GM18526 (cell line): Measurements from ENCODE around the gene PIKFYVE.

Experiments
- POLR2A ChIP-seq: IDR thresholded peaks from 3 replicates; pipeline ENCODE4 v1.6.1; 2011; ENCODE audit not compliant: insufficient read length; ENCODE audit errors: extremely low read depth

PIKFYVE gene

DNA sequence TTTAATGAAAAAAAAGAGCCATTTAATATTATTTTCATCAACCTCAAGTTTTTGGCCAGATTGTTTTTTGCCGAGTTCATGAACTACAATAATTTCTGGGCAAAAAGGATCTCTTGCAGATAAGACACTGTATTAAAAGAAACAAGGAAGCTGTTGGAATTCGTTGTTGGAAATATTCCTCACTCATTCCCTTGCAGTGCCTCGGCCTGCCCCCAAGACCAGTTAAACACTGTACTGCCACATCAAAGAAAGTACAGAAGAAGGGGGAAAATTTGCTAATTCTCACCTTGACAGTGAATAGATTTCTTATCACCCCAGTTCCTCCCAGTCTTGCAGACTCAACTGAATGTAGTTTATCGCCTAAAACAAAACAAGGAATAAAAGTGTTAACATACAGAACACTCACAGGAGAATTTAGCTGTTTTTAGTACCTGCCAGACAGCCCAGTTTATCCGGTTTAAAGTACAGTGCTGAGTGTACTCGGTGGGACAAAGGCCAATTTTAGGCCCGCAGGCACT is 12.4 kb upstream of the PIKFYVE start:
- TF ChIP-seq POLR2A, result no peak

DNA sequence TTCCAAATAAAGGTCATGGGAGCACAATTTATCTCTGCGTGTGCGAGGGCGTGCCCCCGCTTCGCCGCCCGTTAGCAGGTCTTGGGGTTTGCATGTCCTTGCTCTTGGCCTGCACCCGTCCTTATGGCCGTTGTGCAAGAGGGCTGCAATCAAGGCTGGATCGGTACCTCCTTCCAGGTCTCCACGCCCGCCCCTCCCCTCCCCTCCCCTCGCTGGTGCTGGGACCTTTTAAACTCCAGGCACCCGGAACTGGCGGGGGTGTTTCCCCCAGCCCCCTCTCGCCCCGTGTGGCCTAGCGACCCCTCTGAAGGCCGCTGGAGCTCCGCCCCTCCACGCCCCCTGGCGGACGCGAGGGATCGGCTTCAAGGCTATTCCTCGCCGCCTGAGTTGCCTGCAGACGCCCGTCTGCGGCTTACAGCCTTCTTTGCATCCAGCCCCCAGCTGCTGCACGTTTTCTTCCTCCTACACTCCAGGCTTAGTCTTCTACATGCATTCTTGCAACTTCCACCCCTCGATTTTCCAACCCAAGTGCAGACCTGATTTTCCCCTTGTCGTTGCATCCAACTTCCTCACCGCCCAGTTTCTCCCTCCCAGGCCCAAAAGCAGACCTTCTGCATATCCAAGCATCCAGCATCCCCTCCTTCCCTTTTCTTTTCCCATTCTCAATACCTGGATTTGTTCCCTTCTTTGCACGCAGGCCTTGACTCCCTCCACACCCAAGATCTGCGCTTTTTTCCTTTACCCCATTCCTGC is 11.8 kb upstream of the PIKFYVE start:
- no peak for TF ChIP-seq POLR2A

DNA sequence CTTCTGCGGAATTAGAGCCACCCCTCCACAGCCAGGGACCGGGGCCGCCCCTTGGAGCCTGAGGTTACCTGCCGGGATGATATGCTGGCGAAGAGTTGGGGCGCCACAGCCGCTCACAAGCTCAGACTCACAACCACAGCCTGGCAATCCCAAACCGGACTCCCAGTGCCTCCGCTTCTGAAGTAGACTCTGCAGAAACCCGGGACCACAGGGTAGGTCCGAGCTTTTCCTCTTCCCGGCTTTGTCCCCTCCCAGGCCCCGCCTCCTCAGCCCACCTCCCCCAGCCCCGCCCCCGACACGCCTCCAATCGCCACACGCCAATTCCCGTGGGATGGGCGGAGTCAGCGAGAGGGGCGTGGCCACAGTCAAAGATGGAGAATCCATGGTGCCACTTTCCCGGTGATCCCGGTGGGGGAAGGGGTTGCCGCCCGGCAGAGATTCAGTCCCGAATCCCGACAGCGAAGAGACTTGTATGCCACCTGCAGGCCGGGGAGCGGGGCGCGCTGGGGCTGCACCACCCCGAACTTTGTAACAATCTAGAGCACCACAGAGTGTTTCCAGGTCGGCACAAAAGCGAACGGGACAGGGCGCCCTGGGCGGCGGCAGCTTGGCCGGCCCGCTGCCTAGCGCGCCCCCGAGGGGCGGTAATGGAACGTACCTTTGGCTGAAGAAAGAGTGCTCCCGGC is 11.0 kb upstream of the PIKFYVE start, which contains the start of gene IDH1:
IDH1 (minus strand) TSS at position 201 of the 686 bp plus-strand sequence. CDS start 3,520 bp downstream, outside the sequence.
- peak; percentile 55 for TF ChIP-seq POLR2A

DNA sequence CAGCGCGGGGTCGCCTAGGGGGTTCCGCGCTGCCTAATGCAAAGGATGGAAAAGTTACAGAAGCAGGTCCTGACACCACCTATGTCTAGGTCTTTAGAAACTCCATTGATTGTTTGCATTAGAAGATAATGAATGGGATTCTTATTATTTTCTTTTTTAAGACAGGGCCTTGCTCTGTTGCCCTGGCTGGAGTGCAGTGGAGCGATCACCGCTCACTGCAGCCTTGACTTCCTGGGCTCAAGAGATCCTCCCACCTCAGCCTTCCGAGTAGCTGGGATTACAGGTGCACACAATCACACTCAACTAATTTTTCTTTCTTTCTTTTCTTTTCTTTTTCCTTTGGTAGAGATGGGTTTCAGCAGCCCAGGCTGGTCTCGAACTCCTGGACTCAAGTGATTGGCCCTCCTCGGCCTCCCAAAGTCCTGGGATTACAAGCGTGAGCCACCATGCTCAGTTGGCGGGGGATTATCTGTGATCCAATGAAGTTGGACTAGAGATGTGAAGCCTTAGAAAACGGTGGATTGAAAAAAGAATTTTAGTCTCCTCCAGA is 10.4 kb upstream of the PIKFYVE start:
- TF ChIP-seq POLR2A, result no peak

DNA sequence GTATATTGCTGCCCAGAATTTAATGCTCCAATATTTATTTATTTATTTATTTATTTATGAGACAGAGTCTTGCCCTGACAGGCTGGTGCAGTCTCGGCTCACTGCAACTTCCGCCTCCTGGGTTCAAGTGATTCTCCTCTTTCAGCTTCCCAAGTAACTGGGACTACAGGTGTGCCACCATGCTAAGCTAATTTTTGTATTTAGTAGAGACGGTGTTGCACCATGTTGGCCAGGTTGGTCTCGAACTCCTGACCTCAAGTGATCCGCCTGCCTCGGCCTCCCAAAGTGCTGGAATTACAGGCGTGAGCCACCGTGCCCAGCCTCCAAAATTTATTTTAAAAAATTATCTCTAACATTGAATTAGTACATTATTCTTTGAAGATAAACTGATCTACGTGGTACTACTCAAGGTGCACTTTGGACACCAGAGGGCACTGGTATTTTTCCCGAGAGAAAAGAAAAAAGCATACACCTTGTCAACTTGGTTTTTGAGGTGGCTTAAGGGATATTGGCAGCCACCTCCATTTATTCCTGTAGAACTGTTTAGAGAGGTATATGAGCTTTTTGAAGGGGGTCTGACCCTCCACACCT is 9.8 kb upstream of the PIKFYVE start:
- no peak for TF ChIP-seq POLR2A

DNA sequence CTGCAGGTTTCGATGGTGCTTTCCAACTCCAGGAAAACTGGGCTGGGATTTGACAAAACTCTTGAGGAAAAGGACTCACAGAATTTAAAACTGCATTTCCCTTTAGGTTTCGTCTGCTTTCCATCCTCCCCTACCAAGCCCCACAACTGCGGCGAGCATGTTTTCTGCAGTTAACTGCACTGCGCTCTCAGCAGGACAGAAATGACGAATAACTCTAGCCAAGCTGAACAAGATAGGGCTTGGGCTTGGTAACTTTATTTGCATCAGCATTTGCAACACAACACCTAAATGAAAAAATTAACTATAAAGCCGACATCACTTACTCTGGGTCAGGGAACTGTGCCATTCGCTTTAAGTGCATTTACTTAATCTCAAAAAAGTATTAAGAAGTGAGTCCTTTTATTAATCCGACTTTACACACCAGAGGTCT is 669 bp upstream of the PIKFYVE start:
- peak; percentile 27 for TF ChIP-seq POLR2A

DNA sequence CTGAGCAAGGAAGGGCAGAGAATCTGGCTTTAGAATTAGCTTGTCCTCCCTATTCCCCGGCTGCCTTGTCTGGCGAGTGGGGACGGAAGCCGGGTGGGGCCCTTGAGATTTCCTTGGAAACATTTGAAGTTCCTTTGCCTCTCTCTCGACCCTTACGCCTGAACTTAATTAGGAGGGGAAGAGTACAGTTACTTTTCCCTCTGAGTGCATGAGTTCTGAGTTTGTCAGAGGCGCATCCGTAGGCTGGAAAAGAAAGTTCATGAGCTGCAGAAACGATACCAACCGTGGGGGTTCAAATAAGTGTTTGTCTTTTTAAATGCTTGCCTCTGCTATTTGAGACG is 468 bp downstream of the PIKFYVE start:
- TF ChIP-seq POLR2A, result no peak

DNA sequence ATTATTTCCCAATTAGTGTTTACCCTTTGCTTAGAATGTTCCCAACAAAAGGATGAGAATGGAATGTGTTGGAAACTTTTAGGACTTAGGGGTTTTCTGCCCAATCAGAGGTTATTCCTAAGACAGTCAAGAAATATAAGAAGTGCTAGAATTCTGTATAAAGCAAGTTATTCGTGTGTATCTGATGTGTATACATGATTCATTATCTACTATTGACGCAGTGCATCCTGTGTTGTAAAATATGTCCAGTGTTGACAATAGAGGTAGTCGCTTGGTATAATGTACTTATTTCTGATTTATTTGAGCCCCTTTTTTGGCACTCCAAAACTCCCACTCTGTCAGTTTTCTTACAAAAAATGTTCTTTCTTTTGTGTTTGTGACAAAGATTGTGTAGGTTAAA is 881 bp downstream of the PIKFYVE start:
- TF ChIP-seq POLR2A, result no peak

DNA sequence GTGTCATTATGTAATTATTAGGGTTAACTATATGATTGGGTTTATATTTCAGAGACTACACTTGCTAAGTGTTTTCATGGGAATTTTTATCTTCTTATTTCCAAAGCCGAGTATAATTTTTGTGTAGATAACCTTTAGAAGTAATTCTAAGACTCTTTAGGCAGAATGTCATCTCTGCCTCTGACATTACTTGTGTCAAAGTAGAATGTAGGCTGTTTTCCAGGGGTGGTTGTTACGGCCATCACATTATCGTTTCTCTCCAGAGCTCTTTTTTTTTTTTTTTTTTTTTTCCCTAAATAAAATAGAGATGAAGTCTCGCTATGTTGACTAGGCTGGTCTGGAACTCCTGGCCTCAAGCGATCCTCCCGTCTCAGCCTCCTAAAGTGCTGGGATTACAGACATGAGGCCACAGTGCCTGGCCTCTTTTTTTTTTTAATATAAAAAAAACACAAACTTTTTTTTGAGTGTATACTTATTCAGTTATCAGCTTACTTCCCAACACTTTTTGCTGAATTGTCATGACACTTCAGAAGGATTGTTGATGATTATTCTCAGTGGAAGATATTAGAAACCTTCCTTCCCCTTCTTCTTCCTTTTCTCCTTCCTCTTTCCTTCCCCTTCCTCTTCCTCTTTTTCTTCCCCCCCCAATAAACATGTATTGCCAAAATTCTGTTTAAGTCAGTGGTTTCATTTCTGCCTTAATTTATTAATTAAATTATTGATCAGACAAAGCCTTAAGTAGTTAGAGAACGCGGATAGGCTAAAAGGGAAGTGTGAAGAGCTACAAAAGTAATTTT is 2.3 kb downstream of the PIKFYVE start:
- no peak for TF ChIP-seq POLR2A

DNA sequence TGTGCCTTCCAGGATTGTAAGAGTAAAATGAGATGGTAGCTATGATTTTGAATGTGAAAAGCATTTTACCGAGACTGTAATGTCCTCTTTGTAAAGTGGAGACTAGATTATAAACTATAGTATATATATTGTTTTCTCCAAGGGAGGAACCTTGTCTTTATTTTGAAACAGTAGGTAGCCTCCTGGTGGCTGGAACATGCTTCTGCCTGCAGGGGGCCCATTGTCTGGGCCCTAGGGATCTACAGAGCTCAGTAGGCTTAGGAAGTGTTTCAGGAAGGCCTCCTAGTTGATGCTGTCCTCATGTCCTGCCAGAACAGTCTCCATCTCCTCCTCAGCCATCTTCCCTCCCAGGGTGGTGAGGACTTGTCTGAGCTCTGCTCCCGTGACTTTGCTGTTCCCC is 3.0 kb downstream of the PIKFYVE start:
- no peak for TF ChIP-seq POLR2A

DNA sequence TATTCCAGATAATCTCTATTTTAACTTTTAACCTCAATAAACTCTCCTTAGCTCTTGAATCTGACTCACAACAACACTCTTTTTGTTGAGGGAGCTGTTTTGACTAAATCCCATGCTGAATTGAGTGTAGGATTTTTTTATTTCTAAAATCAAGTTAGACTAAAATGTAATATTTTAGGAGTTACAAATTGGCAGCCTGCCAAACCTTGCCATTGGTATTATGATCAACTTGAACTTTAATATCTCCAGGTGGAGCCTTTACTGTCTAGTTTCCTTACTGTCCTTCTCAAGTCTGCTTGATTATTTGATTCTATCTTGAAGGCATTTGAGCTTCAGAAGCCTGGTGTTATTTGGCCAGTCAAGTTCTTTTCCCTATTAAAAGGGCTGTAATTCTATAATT is 8.7 kb downstream of the PIKFYVE start:
- TF ChIP-seq POLR2A, result no peak

DNA sequence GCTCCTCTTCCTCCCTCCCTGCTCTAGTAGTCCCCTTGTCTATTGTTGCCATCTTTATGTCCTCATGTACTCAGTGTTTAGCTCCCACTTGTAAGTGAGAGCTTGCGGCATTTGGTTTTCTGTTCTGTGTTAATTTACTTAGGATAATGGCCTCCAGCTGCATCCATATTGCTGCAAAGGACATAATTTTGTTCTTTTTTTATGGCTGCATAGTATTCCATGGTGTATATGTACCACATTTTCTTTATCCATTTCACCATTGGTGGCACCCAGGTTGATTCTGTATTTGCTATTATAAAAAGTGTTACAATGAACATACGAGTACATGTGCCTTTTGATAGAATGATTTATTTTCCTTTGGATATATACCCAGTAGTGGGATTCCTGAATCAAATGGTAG is 12.5 kb downstream of the PIKFYVE start:
- TF ChIP-seq POLR2A, result no peak

DNA sequence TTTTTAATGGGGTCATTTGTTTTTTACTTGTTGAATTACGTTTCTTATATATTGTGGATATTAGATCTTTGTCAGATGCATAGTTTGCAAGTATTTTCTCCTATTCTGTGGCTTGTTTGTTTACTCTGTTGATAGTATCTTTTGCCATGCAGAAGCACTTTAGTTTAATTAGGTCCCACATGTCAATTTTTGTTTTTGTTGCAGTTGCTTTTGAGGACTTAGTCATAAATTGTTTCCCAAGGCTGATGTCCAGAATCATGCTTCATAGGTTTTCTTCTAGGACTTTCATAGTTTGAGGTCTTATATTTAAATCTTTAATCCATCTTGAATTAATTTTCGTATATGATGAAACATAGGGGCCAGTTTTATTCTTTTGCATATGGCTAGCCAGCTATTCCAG is 13.2 kb downstream of the PIKFYVE start:
- TF ChIP-seq POLR2A, result no peak

DNA sequence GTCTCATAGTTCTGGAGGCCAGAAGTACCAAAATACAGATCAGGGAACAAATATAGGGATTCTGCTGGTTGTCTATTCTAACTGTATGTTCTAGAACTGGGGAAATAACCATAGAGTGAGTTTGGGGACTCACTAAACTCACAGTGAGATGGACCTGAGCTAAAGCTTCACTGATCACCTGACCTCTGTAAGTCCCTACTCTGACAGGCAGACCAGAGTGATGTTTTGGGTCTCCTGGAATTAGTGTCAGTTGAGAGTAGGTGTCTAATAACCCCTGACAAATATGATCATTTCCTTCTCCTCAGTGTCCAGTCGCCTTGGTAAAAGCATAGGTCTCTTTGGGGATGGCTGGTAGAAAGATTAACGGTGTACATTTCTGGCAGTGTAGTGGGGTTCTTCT is 14.2 kb downstream of the PIKFYVE start:
- TF ChIP-seq POLR2A, result no peak

DNA sequence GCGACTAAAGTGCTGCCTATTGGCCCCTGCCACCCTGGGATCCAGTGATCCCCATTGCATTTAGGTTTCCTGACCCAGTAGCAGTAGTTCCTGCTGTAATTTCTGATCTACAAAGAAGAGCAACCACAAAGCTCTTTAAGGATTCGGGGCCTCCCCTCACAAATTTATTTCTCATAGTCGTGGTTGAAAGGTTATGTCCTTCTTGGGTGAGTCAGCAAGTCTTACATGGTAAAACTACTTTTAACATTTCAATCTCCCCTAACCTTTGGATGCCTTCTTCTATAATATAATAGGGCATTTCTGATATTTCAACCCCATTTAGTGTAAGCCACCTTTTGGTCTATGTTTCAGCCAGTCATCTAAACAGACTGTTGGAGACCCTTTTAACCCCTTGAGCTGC is 14.9 kb downstream of the PIKFYVE start:
- TF ChIP-seq POLR2A, result no peak

DNA sequence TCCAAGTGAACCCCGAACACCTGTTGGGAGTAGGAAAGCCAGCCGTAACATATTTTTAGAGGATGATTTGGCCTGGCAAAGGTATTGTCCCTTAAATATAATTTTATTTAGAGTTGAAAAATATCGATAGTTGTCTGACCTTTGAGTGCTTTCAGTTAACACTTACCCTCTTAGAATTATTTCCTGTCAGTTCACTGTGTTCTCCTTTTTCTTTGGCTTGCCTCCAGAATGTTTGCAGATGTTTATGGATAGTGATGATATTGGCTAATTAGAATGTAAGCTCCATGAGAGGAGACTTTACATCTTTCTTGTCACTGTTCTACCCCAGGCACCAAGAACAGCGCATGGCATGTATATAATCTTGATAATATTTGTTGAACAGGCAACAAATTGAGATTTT is 19.8 kb downstream of the PIKFYVE start:
- TF ChIP-seq POLR2A, result no peak
